CD8-positive, alpha-beta memory T cell (primary cell): ENCODE results near the gene GAPT. TPM values are rescaled to one million over a fixed set of nuclear protein-coding genes. Genes with fewer than 3 reads are reported as not detected.

Experiments used
- CTCF ChIA-PET: fragments of 350-600 bp; sonication (Branson Sonifier 250); formaldehyde crosslinking; loops from one replicate; lab custom pipeline; 2021; ENCODE audit warnings: antibody characterized with exemption; lab: Charles Lee
- POLR2A ChIA-PET: fragments of 350-600 bp; sonication (Branson Sonifier 250); formaldehyde crosslinking; loops from one replicate; lab custom pipeline; 2021; ENCODE audit warnings: antibody characterized with exemption; lab: Charles Lee
- DNase-seq, 5 donors: peaks; one replicate each; pipeline versions ENCODE4 v3.0.0 to v3.0.0-alpha.2; 2020 to 2022; ENCODE audit warnings: mixed read lengths in 1 of 5
- H3K27ac ChIP-seq: one replicate; pipeline ENCODE4 v1.7.0; 2013; ENCODE audit warnings: low read depth, mild to moderate bottlenecking, low read length, moderate library complexity
- H3K27me3 ChIP-seq: 2 replicates; pipeline ENCODE4 v1.7.0; 2013; ENCODE audit warnings: low read length, mild to moderate bottlenecking; ENCODE audit not compliant: insufficient read depth, poor library complexity, severe bottlenecking
- H3K36me3 ChIP-seq: 2 replicates; pipeline ENCODE4 v1.7.0; 2013; ENCODE audit warnings: mild to moderate bottlenecking, low read length, moderate library complexity; ENCODE audit not compliant: insufficient read depth
- H3K4me1 ChIP-seq: 2 replicates; pipeline ENCODE4 v1.7.0; 2013; ENCODE audit warnings: mild to moderate bottlenecking, low read length, moderate library complexity; ENCODE audit not compliant: insufficient read depth
- H3K4me3 ChIP-seq: 2 replicates; pipeline ENCODE4 v1.7.0; 2013; ENCODE audit warnings: mild to moderate bottlenecking, low read length
- H3K9me3 ChIP-seq: 2 replicates; pipeline ENCODE4 v1.7.0; 2013; ENCODE audit warnings: mild to moderate bottlenecking, low read length
- H3K27ac Mint-ChIP-seq, 8 donors: one replicate each; pipeline ENCODE4 v1.8.0; 2020 to 2021; ENCODE audit warnings: mixed read lengths in 8 of 8, mild to moderate bottlenecking in 6 of 8, inconsistent platforms in 3 of 8, moderate library complexity in 3 of 8
- H3K27me3 Mint-ChIP-seq, 2 donors: one replicate each; pipeline ENCODE4 v1.8.0; 2020 to 2021; ENCODE audit warnings: mixed read lengths in 2 of 2, mild to moderate bottlenecking in 1 of 2, moderate library complexity in 1 of 2
- H3K36me3 Mint-ChIP-seq, 3 donors: one replicate each; pipeline ENCODE4 v1.8.0; 2020 to 2021; ENCODE audit warnings: mixed read lengths in 3 of 3, inconsistent platforms in 1 of 3, mild to moderate bottlenecking in 1 of 3
- H3K4me1 Mint-ChIP-seq, 3 donors: one replicate each; pipeline ENCODE4 v1.8.0; 2020 to 2021; ENCODE audit warnings: mixed read lengths in 3 of 3, inconsistent platforms in 1 of 3, mild to moderate bottlenecking in 1 of 3
- H3K4me3 Mint-ChIP-seq, 7 donors: one replicate each; pipeline ENCODE4 v1.8.0; 2020 to 2021; ENCODE audit warnings: mixed read lengths in 7 of 7, mild to moderate bottlenecking in 6 of 7, moderate library complexity in 4 of 7, inconsistent platforms in 2 of 7
- H3K9me3 Mint-ChIP-seq, 5 donors: one replicate each; pipeline ENCODE4 v1.8.0; 2020 to 2022; ENCODE audit warnings: mixed read lengths in 5 of 5, mild to moderate bottlenecking in 3 of 5, moderate library complexity in 2 of 5, inconsistent platforms in 1 of 5
- polyA plus RNA-seq: library from polyadenylated mRNA; unstranded; fragments of 300-500 nt; fragmentation: Illumina TruSeq; gene quantifications from one replicate; pipeline ENCODE4 v1.2.3, GENCODE V29; 2021
- total RNA-seq, 2 experiments: library from RNA; stranded (reverse); gene quantifications; one replicate each; pipeline ENCODE4 v1.2.3, GENCODE V29; 2021

GAPT gene
- total and polyA plus RNA-seq, 3 experiments from 2014 or later = 0.26 to 1.3 TPM; not detected in 1

- ChIA-PET CTCF (no interaction called here), POLR2A (no interaction called here)
- Histone ChIP-seq H3K27me3 (no peaks in the 10 kb centered on the region), H3K27ac (no peak overlapping the region), H3K4me1 (no peaks in the 10 kb centered on the region), H3K36me3 (no peaks in the 10 kb centered on the region), H3K4me3 (no peak overlapping the region), H3K9me3 (no peaks in the 10 kb centered on the region)
- no peak overlapping the region for H3K27ac Mint-ChIP-seq
- H3K4me3 Mint-ChIP-seq = no peak overlapping the region
- peaks cover 3 to 21% of the 10 kb centered on the region in 2 donors for H3K27me3 Mint-ChIP-seq
- H3K36me3 Mint-ChIP-seq = peaks cover 0 to 1% (median 0%) of the 10 kb centered on the region in 3 donors
- no peaks in the 10 kb centered on the region for H3K4me1 Mint-ChIP-seq
- no peak for DNase-seq
- H3K9me3 Mint-ChIP-seq = peaks cover 0 to 5% (median 0%) of the 10 kb centered on the region in 5 donors
Observed at GRCh38 chr5:58452566-58453258, 38.5 kb upstream of the GAPT start.

- ChIA-PET POLR2A (no interaction called here), CTCF (no interaction called here)
- Histone ChIP-seq H3K9me3 (no peaks in the 10 kb centered on the region), H3K27me3 (no peaks in the 10 kb centered on the region), H3K4me1 (no peaks in the 10 kb centered on the region), H3K27ac (no peak overlapping the region), H3K4me3 (no peak overlapping the region), H3K36me3 (no peaks in the 10 kb centered on the region)
- Mint-ChIP-seq H3K9me3 (peaks cover 0 to 5% (median 0%) of the 10 kb centered on the region in 5 donors), H3K27me3 (peaks cover 6 to 26% of the 10 kb centered on the region in 2 donors), H3K36me3 (peaks cover 0 to 1% (median 0%) of the 10 kb centered on the region in 3 donors), H3K27ac (no peak overlapping the region), H3K4me3 (no peak overlapping the region), H3K4me1 (peaks cover 0 to 3% (median 2%) of the 10 kb centered on the region in 3 donors)
- no peak for DNase-seq
Observed at GRCh38 chr5:58453306-58453705, 37.9 kb upstream of the GAPT start.

- CTCF ChIA-PET = no interaction called here
- H3K27me3 Mint-ChIP-seq = peaks cover 14 to 30% of the 10 kb centered on the region in 2 donors
- no peak overlapping the region for H3K27ac Mint-ChIP-seq
- peaks cover 0 to 1% (median 0%) of the 10 kb centered on the region in 3 donors for H3K36me3 Mint-ChIP-seq
- Histone ChIP-seq H3K36me3 (no peaks in the 10 kb centered on the region), H3K27ac (no peak overlapping the region), H3K9me3 (no peaks in the 10 kb centered on the region), H3K4me3 (no peak overlapping the region), H3K27me3 (no peaks in the 10 kb centered on the region), H3K4me1 (peaks cover 6% of the 10 kb centered on the region)
- no peak overlapping the region for H3K4me3 Mint-ChIP-seq
- POLR2A ChIA-PET = no interaction called here
- no peak for DNase-seq
- H3K9me3 Mint-ChIP-seq = peaks cover 0 to 5% (median 0%) of the 10 kb centered on the region in 5 donors
- peaks cover 5 to 9% (median 8%) of the 10 kb centered on the region in 3 donors for H3K4me1 Mint-ChIP-seq
Observed at GRCh38 chr5:58454025-58454424, 37.2 kb upstream of the GAPT start.

- Mint-ChIP-seq H3K4me3 (no peak overlapping the region), H3K27me3 (peaks cover 20 to 31% of the 10 kb centered on the region in 2 donors), H3K9me3 (peaks cover 0 to 5% (median 0%) of the 10 kb centered on the region in 5 donors), H3K4me1 (peaks cover 8 to 12% (median 11%) of the 10 kb centered on the region in 3 donors), H3K36me3 (peaks cover 0 to 1% (median 0%) of the 10 kb centered on the region in 3 donors), H3K27ac (no peak overlapping the region)
- CTCF ChIA-PET = no interaction called here
- no peak for DNase-seq
- POLR2A ChIA-PET = no interaction called here
- Histone ChIP-seq H3K27ac (no peak overlapping the region), H3K36me3 (no peaks in the 10 kb centered on the region), H3K4me1 (peaks cover 8% of the 10 kb centered on the region), H3K4me3 (no peak overlapping the region), H3K9me3 (no peaks in the 10 kb centered on the region), H3K27me3 (no peaks in the 10 kb centered on the region)
Observed at GRCh38 chr5:58455066-58455465, 36.2 kb upstream of the GAPT start.

GRCh38 chr5:58455480-58455879 is 35.8 kb upstream of the GAPT start:
- no peak overlapping the region for H3K27ac Mint-ChIP-seq
- H3K4me3 Mint-ChIP-seq = no peak overlapping the region
- peaks cover 0 to 1% (median 0%) of the 10 kb centered on the region in 3 donors for H3K36me3 Mint-ChIP-seq
- H3K27me3 Mint-ChIP-seq = peaks cover 20 to 31% of the 10 kb centered on the region in 2 donors
- ChIA-PET POLR2A (interaction anchor here (0.6 kb wide), 1 partner anchor 1157 kb away, joined by 3 read pairs; no protein-coding TSS in a partner anchor), CTCF (no interaction called here)
- Histone ChIP-seq H3K9me3 (no peaks in the 10 kb centered on the region), H3K4me1 (peaks cover 8% of the 10 kb centered on the region), H3K4me3 (no peak overlapping the region), H3K27ac (no peak overlapping the region), H3K27me3 (no peaks in the 10 kb centered on the region), H3K36me3 (no peaks in the 10 kb centered on the region)
- no peak for DNase-seq
- peaks cover 8 to 12% (median 11%) of the 10 kb centered on the region in 3 donors for H3K4me1 Mint-ChIP-seq
- peaks cover 0 to 5% (median 0%) of the 10 kb centered on the region in 5 donors for H3K9me3 Mint-ChIP-seq

GRCh38 chr5:58456026-58456425 is 35.2 kb upstream of the GAPT start:
- Mint-ChIP-seq H3K27me3 (peaks cover 20 to 27% of the 10 kb centered on the region in 2 donors), H3K9me3 (peaks cover 0 to 5% (median 0%) of the 10 kb centered on the region in 5 donors), H3K4me1 (peaks cover 11 to 16% (median 15%) of the 10 kb centered on the region in 3 donors), H3K27ac (peak overlapping the region in 1 of 8 donors; percentile 31), H3K4me3 (no peak overlapping the region), H3K36me3 (peaks cover 0 to 1% (median 0%) of the 10 kb centered on the region in 3 donors)
- Histone ChIP-seq H3K27me3 (no peaks in the 10 kb centered on the region), H3K27ac (no peak overlapping the region), H3K9me3 (no peaks in the 10 kb centered on the region), H3K4me3 (no peak overlapping the region), H3K36me3 (no peaks in the 10 kb centered on the region), H3K4me1 (peaks cover 11% of the 10 kb centered on the region)
- ChIA-PET CTCF (no interaction called here), POLR2A (interaction anchor here (0.6 kb wide), 1 partner anchor 1158 kb away, joined by 3 read pairs; no protein-coding TSS in a partner anchor)
- no peak for DNase-seq

GRCh38 chr5:58456486-58456885 is 34.7 kb upstream of the GAPT start:
- no peaks in the 10 kb centered on the region for H3K27me3 ChIP-seq
- H3K36me3 Mint-ChIP-seq = peaks cover 0 to 1% (median 0%) of the 10 kb centered on the region in 3 donors
- no peaks in the 10 kb centered on the region for H3K36me3 ChIP-seq
- ChIA-PET POLR2A (no interaction called here), CTCF (no interaction called here)
- peaks cover 13 to 17% (median 17%) of the 10 kb centered on the region in 3 donors for H3K4me1 Mint-ChIP-seq
- H3K4me1 ChIP-seq = peaks cover 11% of the 10 kb centered on the region
- no peaks in the 10 kb centered on the region for H3K9me3 ChIP-seq
- peaks cover 0 to 5% (median 0%) of the 10 kb centered on the region in 5 donors for H3K9me3 Mint-ChIP-seq
- H3K27me3 Mint-ChIP-seq = peaks cover 20 to 24% of the 10 kb centered on the region in 2 donors
- H3K4me3 Mint-ChIP-seq = no peak overlapping the region
- no peak overlapping the region for H3K4me3 ChIP-seq
- no peak for DNase-seq
- no peak overlapping the region for H3K27ac Mint-ChIP-seq
- no peak overlapping the region for H3K27ac ChIP-seq

- H3K4me3 Mint-ChIP-seq = peak overlapping the region in 1 of 7 donors; percentile 34
- ChIA-PET CTCF (no interaction called here), POLR2A (no interaction called here)
- Histone ChIP-seq H3K9me3 (no peaks in the 10 kb centered on the region), H3K4me1 (peaks cover 11% of the 10 kb centered on the region), H3K27ac (no peak overlapping the region), H3K27me3 (no peaks in the 10 kb centered on the region), H3K36me3 (no peaks in the 10 kb centered on the region), H3K4me3 (no peak overlapping the region)
- peaks cover 19 to 21% of the 10 kb centered on the region in 2 donors for H3K27me3 Mint-ChIP-seq
- peaks cover 0 to 4% (median 0%) of the 10 kb centered on the region in 5 donors for H3K9me3 Mint-ChIP-seq
- peaks cover 0 to 1% (median 0%) of the 10 kb centered on the region in 3 donors for H3K36me3 Mint-ChIP-seq
- peaks cover 13 to 17% (median 17%) of the 10 kb centered on the region in 3 donors for H3K4me1 Mint-ChIP-seq
- DNase-seq = no peak
- peak overlapping the region in 1 of 8 donors; percentile 23 for H3K27ac Mint-ChIP-seq
Observed at GRCh38 chr5:58457050-58457449, 34.2 kb upstream of the GAPT start.
